HepG2 (cell line): ENCODE data around the gene RPL27A. TPM values are rescaled to one million over a fixed set of nuclear protein-coding genes. Genes with fewer than 3 reads are reported as not detected.
A peak's percentile ranks its signal among the peaks of the same experiment; 100 is the strongest.

Experiments
- ARNT ChIP-seq: fragments of 450-650 bp; IDR thresholded peaks from 2 replicates; pipeline ENCODE4 v1.6.1; 2017
- HIVEP1 ChIP-seq: sonication (generic); formaldehyde crosslinking; IDR thresholded peaks from 2 replicates; pipeline ENCODE4 v1.4.0; 2020; ENCODE audit warnings: mild to moderate bottlenecking, missing genetic modification reagents
- KDM3A ChIP-seq: IDR thresholded peaks from 2 replicates; pipeline ENCODE4 v1.6.1; 2018; ENCODE audit warnings: low read depth, missing compliant biosample characterization
- MED8 ChIP-seq: sonication (generic); formaldehyde crosslinking; IDR thresholded peaks from 2 replicates; pipeline ENCODE4 v1.8.1; 2023; ENCODE audit warnings: mild to moderate bottlenecking, missing genetic modification reagents; ENCODE audit not compliant: insufficient replicate concordance
- MIER3 ChIP-seq: IDR thresholded peaks from 2 replicates; pipeline ENCODE4 v1.6.1; 2016; ENCODE audit warnings: missing compliant biosample characterization, borderline replicate concordance
- NONO ChIP-seq, 2 experiments: fragments of 450-650 bp in 1 of 2; sonication (generic) in 1 of 2; formaldehyde crosslinking in 1 of 2; IDR thresholded peaks in 1 of 2; conservative IDR thresholded peaks in 1 of 2; 2 replicates each; pipeline versions ENCODE4 v1.6.1 to v1.8.0; 2017 to 2022; ENCODE audit warnings: mild to moderate bottlenecking in 1 of 2, missing genetic modification reagents in 1 of 2, moderate library complexity in 1 of 2
- PAX8 ChIP-seq: sonication (generic); formaldehyde crosslinking; IDR thresholded peaks from 2 replicates; pipeline ENCODE4 v1.8.0; 2022; ENCODE audit warnings: mild to moderate bottlenecking, missing genetic modification reagents, borderline replicate concordance
- TBX3 ChIP-seq: fragments of 450-650 bp; IDR thresholded peaks from 2 replicates; pipeline ENCODE4 v1.6.1; 2017; ENCODE audit warnings: antibody characterized with exemption, mild to moderate bottlenecking, inconsistent platforms, borderline replicate concordance
- U2AF1 ChIP-seq: fragments of 200-400 bp; formaldehyde crosslinking; optimal IDR thresholded peaks from 2 replicates; pipeline ENCODE3; 2017; ENCODE audit warnings: mild to moderate bottlenecking, low read depth, low read length
- ZNF124 ChIP-seq: sonication (generic); formaldehyde crosslinking; IDR thresholded peaks from 2 replicates; pipeline ENCODE4 v1.4.0; 2020; ENCODE audit warnings: missing genetic modification reagents
- ZNF138 ChIP-seq: sonication (generic); formaldehyde crosslinking; IDR thresholded peaks from 2 replicates; pipeline ENCODE4 v1.5.0; 2020; ENCODE audit warnings: mild to moderate bottlenecking, low read depth, missing genetic modification reagents
- ZNF432 ChIP-seq: sonication (generic); formaldehyde crosslinking; IDR thresholded peaks from 2 replicates; pipeline ENCODE4 v1.5.0; 2020; ENCODE audit warnings: missing genetic modification reagents, mild to moderate bottlenecking, borderline replicate concordance
- ZNF598 ChIP-seq: sonication (generic); formaldehyde crosslinking; IDR thresholded peaks from 2 replicates; pipeline ENCODE4 v1.5.1; 2020; ENCODE audit warnings: mild to moderate bottlenecking, missing genetic modification reagents, borderline replicate concordance
- polyA plus RNA-seq, 8 experiments: library from polyadenylated mRNA; depleted of rRNA in 3 of 8; stranded (reverse) in 7 of 8; unstranded in 1 of 8; fragments of >200 nt; fragmentation: Illumina TruSeq in 4 of 8; extraction: Trizol in 4 of 8; gene quantifications; 2 replicates each; pipeline versions ENCODE4 v1.2.1 to v1.2.3, GENCODE V29; 2011 to 2016; ENCODE audit warnings: low read depth in 4 of 8, missing spikeins in 1 of 8, mixed read lengths in 1 of 8; ENCODE audit not compliant: insufficient read depth in 1 of 8
- total RNA-seq, 5 experiments: library from RNA; depleted of rRNA; stranded (reverse); fragments of >200 nt; fragmentation: Illumina TruSeq; extraction: Trizol; gene quantifications; 2 replicates each; pipeline ENCODE4 v1.2.3, GENCODE V29; 2016; ENCODE audit warnings: low read depth in 1 of 5
- TF ChIP-seq, protein P1 (sequence below), 2 experiments: fragments of 450-650 bp in 1 of 2; sonication (generic) in 1 of 2; formaldehyde crosslinking; IDR thresholded peaks; 2 replicates each; pipeline versions ENCODE4 v1.5.0 to v1.8.0; 2020 to 2022; ENCODE audit warnings: mild to moderate bottlenecking in 1 of 2, missing genetic modification reagents in 1 of 2
- TF ChIP-seq, protein P2 (sequence below): sonication (generic); formaldehyde crosslinking; IDR thresholded peaks from 2 replicates; pipeline ENCODE4 v1.4.0; 2020; ENCODE audit warnings: low read depth, missing genetic modification reagents
- TF ChIP-seq, protein P3 (sequence below): IDR thresholded peaks from 2 replicates; pipeline ENCODE4 v1.6.1; 2012; ENCODE audit warnings: inconsistent platforms
- TF ChIP-seq, protein P4 (sequence below): sonication (generic); formaldehyde crosslinking; IDR thresholded peaks from 2 replicates; pipeline ENCODE4 v1.4.0; 2020; ENCODE audit warnings: mild to moderate bottlenecking, missing genetic modification reagents
- TF ChIP-seq, protein P5 (sequence below): sonication (generic); formaldehyde crosslinking; IDR thresholded peaks from 2 replicates; pipeline ENCODE4 v1.4.0; 2020; ENCODE audit warnings: low read depth, mild to moderate bottlenecking, missing genetic modification reagents
- TF ChIP-seq, protein P6 (sequence below): sonication (generic); formaldehyde crosslinking; IDR thresholded peaks from 2 replicates; pipeline ENCODE4 v1.4.0; 2020; ENCODE audit warnings: mild to moderate bottlenecking, missing genetic modification reagents

The RPL27A gene
- total and polyA plus RNA-seq, 2 of the 13 experiments (the other 11 are each of a cell fraction or from before 2014, with no cell fraction given), result 1,531 to 2,153 TPM

DNA sequence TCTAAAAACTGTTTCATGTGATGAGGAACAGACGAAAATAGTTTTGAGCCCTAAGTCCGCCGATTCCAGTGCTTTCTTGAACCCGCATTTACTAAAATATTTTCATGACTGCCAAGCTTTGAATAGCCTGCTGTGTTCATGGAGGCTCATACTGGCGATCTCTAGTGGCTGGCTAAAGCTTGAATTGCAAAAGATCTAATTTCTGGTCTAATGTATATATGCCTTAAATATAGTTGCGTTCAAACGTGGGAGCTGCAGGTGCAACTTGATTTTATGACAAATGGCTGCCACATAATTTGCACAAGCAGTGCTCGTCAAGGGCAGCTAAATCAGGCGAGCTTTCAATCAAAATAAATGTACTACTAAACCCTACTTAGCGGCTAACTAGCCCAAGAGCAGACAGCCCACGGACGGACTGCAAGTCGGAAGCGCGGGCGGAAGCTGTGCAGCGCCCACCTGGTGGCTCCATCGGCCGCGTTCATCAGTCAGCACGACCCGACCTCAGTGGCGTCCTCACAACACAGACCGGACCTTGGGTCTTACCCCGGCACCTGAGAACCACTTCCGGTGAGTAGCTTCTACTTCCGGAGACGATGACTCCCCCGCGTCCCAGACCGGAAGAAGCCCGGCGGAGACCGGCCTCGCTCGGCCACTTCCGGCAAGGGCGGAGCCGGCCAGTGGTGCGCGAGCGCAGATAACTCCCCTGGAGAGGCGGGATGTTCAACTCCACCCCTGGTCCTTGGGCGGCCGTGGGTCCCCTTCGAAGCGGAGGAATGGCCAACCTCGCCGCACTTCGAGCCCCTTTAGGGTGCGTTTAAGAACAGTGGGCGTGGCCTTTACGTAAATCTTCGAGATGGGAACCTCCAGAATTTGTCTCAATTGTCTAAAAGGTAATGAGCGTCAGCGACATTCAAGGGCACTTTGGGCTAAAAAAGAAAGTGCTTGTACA lies 6.1 kb downstream of the RPL27A start (continued):
- TF ChIP-seq, protein P1, sequence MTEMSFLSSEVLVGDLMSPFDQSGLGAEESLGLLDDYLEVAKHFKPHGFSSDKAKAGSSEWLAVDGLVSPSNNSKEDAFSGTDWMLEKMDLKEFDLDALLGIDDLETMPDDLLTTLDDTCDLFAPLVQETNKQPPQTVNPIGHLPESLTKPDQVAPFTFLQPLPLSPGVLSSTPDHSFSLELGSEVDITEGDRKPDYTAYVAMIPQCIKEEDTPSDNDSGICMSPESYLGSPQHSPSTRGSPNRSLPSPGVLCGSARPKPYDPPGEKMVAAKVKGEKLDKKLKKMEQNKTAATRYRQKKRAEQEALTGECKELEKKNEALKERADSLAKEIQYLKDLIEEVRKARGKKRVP (CRISPR knock-in tag; IDR thresholded peaks at IDR 0.05), result peak in 1 of 2 experiments; percentile 31; a peak in 1 of 4 replicates
- TF ChIP-seq ZNF138, result no peak
- TF ChIP-seq, protein P2, sequence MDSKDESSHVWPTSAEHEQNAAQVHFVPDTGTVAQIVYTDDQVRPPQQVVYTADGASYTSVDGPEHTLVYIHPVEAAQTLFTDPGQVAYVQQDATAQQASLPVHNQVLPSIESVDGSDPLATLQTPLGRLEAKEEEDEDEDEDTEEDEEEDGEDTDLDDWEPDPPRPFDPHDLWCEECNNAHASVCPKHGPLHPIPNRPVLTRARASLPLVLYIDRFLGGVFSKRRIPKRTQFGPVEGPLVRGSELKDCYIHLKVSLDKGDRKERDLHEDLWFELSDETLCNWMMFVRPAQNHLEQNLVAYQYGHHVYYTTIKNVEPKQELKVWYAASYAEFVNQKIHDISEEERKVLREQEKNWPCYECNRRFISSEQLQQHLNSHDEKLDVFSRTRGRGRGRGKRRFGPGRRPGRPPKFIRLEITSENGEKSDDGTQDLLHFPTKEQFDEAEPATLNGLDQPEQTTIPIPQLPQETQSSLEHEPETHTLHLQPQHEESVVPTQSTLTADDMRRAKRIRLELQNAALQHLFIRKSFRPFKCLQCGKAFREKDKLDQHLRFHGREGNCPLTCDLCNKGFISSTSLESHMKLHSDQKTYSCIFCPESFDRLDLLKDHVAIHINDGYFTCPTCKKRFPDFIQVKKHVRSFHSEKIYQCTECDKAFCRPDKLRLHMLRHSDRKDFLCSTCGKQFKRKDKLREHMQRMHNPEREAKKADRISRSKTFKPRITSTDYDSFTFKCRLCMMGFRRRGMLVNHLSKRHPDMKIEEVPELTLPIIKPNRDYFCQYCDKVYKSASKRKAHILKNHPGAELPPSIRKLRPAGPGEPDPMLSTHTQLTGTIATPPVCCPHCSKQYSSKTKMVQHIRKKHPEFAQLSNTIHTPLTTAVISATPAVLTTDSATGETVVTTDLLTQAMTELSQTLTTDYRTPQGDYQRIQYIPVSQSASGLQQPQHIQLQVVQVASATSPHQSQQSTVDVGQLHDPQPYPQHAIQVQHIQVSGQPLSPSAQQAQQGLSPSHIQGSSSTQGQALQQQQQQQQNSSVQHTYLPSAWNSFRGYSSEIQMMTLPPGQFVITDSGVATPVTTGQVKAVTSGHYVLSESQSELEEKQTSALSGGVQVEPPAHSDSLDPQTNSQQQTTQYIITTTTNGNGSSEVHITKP (CRISPR knock-in tag), result peak; percentile 69
- peak; percentile 55; the same call in 1 of the 2 replicates for TF ChIP-seq KDM3A
- TF ChIP-seq, protein P3, sequence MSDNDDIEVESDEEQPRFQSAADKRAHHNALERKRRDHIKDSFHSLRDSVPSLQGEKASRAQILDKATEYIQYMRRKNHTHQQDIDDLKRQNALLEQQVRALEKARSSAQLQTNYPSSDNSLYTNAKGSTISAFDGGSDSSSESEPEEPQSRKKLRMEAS, result peak; percentile 79
- TF ChIP-seq PAX8 (CRISPR knock-in tag), result no peak
- TF ChIP-seq, protein P4, sequence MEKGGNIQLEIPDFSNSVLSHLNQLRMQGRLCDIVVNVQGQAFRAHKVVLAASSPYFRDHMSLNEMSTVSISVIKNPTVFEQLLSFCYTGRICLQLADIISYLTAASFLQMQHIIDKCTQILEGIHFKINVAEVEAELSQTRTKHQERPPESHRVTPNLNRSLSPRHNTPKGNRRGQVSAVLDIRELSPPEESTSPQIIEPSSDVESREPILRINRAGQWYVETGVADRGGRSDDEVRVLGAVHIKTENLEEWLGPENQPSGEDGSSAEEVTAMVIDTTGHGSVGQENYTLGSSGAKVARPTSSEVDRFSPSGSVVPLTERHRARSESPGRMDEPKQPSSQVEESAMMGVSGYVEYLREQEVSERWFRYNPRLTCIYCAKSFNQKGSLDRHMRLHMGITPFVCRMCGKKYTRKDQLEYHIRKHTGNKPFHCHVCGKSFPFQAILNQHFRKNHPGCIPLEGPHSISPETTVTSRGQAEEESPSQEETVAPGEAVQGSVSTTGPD (CRISPR knock-in tag), result peak; percentile 78; the same call in 1 of the 2 replicates
- no peak for TF ChIP-seq TBX3
- TF ChIP-seq ZNF124 (CRISPR knock-in tag), result peak; percentile 96; the same call in 1 of the 2 replicates
- peak; percentile 57 for TF ChIP-seq MIER3 (CRISPR knock-in tag)
- no peak for TF ChIP-seq ZNF432 (CRISPR knock-in tag)
- TF ChIP-seq NONO (IDR thresholded peaks at IDR 0.05), result no peak
- TF ChIP-seq NONO (CRISPR knock-in tag; conservative IDR thresholded peaks at IDR 0.05), result peak; percentile 98
- TF ChIP-seq, protein P5, sequence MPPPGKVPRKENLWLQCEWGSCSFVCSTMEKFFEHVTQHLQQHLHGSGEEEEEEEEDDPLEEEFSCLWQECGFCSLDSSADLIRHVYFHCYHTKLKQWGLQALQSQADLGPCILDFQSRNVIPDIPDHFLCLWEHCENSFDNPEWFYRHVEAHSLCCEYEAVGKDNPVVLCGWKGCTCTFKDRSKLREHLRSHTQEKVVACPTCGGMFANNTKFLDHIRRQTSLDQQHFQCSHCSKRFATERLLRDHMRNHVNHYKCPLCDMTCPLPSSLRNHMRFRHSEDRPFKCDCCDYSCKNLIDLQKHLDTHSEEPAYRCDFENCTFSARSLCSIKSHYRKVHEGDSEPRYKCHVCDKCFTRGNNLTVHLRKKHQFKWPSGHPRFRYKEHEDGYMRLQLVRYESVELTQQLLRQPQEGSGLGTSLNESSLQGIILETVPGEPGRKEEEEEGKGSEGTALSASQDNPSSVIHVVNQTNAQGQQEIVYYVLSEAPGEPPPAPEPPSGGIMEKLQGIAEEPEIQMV (CRISPR knock-in tag), result peak; percentile 61; the same call in 1 of the 2 replicates
- TF ChIP-seq, protein P6, sequence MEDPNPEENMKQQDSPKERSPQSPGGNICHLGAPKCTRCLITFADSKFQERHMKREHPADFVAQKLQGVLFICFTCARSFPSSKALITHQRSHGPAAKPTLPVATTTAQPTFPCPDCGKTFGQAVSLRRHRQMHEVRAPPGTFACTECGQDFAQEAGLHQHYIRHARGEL (CRISPR knock-in tag), result 0 out of 2 replicates have a peak, but pooled peaks have one; percentile 73
- no peak for TF ChIP-seq ZNF598 (CRISPR knock-in tag)
- peak; percentile 88 for TF ChIP-seq HIVEP1 (CRISPR knock-in tag)
- TF ChIP-seq ARNT, result no peak
- TF ChIP-seq U2AF1, result peak; percentile 84
- TF ChIP-seq MED8, result peak; percentile 64
